ENCODE measurements around the gene CSTF1. TPM values are rescaled to one million over a fixed set of nuclear protein-coding genes. Genes with fewer than 3 reads are reported as not detected.

CSTF1 gene
- total and polyA plus RNA-seq, 2 of the 8 experiments (the other 6 are each of a cell fraction or from before 2014, with no cell fraction given): 59.4 to 83.5 TPM

GRCh38 chr20:56420940-56421688 is 28.7 kb downstream of the CSTF1 start (continued):
- TF ChIP-seq, protein P1, sequence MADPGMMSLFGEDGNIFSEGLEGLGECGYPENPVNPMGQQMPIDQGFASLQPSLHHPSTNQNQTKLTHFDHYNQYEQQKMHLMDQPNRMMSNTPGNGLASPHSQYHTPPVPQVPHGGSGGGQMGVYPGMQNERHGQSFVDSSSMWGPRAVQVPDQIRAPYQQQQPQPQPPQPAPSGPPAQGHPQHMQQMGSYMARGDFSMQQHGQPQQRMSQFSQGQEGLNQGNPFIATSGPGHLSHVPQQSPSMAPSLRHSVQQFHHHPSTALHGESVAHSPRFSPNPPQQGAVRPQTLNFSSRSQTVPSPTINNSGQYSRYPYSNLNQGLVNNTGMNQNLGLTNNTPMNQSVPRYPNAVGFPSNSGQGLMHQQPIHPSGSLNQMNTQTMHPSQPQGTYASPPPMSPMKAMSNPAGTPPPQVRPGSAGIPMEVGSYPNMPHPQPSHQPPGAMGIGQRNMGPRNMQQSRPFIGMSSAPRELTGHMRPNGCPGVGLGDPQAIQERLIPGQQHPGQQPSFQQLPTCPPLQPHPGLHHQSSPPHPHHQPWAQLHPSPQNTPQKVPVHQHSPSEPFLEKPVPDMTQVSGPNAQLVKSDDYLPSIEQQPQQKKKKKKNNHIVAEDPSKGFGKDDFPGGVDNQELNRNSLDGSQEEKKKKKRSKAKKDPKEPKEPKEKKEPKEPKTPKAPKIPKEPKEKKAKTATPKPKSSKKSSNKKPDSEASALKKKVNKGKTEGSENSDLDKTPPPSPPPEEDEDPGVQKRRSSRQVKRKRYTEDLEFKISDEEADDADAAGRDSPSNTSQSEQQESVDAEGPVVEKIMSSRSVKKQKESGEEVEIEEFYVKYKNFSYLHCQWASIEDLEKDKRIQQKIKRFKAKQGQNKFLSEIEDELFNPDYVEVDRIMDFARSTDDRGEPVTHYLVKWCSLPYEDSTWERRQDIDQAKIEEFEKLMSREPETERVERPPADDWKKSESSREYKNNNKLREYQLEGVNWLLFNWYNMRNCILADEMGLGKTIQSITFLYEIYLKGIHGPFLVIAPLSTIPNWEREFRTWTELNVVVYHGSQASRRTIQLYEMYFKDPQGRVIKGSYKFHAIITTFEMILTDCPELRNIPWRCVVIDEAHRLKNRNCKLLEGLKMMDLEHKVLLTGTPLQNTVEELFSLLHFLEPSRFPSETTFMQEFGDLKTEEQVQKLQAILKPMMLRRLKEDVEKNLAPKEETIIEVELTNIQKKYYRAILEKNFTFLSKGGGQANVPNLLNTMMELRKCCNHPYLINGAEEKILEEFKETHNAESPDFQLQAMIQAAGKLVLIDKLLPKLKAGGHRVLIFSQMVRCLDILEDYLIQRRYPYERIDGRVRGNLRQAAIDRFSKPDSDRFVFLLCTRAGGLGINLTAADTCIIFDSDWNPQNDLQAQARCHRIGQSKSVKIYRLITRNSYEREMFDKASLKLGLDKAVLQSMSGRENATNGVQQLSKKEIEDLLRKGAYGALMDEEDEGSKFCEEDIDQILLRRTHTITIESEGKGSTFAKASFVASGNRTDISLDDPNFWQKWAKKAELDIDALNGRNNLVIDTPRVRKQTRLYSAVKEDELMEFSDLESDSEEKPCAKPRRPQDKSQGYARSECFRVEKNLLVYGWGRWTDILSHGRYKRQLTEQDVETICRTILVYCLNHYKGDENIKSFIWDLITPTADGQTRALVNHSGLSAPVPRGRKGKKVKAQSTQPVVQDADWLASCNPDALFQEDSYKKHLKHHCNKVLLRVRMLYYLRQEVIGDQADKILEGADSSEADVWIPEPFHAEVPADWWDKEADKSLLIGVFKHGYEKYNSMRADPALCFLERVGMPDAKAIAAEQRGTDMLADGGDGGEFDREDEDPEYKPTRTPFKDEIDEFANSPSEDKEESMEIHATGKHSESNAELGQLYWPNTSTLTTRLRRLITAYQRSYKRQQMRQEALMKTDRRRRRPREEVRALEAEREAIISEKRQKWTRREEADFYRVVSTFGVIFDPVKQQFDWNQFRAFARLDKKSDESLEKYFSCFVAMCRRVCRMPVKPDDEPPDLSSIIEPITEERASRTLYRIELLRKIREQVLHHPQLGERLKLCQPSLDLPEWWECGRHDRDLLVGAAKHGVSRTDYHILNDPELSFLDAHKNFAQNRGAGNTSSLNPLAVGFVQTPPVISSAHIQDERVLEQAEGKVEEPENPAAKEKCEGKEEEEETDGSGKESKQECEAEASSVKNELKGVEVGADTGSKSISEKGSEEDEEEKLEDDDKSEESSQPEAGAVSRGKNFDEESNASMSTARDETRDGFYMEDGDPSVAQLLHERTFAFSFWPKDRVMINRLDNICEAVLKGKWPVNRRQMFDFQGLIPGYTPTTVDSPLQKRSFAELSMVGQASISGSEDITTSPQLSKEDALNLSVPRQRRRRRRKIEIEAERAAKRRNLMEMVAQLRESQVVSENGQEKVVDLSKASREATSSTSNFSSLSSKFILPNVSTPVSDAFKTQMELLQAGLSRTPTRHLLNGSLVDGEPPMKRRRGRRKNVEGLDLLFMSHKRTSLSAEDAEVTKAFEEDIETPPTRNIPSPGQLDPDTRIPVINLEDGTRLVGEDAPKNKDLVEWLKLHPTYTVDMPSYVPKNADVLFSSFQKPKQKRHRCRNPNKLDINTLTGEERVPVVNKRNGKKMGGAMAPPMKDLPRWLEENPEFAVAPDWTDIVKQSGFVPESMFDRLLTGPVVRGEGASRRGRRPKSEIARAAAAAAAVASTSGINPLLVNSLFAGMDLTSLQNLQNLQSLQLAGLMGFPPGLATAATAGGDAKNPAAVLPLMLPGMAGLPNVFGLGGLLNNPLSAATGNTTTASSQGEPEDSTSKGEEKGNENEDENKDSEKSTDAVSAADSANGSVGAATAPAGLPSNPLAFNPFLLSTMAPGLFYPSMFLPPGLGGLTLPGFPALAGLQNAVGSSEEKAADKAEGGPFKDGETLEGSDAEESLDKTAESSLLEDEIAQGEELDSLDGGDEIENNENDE (IDR thresholded peaks at IDR 0.05; ENCODE audit: insufficient replicate concordance, low read length): no peak
- TF ChIP-seq YY1 (IDR thresholded peaks at IDR 0.05; ENCODE audit: low read depth, low read length): no peak
- TF ChIP-seq POLR2AphosphoS5 (IDR thresholded peaks at IDR 0.05; ENCODE audit: low read depth, low read length): no peak
- no peak for TF ChIP-seq USF2 (IDR thresholded peaks at IDR 0.05; ENCODE audit: low read length)
- TF ChIP-seq EP300 (IDR thresholded peaks at IDR 0.05; ENCODE audit: borderline replicate concordance in 1 of 2, low read depth in 2 of 2, low read length in 2 of 2): no peak
- TF ChIP-seq JUND (IDR thresholded peaks at IDR 0.05; ENCODE audit: low read length): no peak
- no peak for TF ChIP-seq SAP30 (IDR thresholded peaks at IDR 0.05; ENCODE audit: insufficient read depth, insufficient replicate concordance, low read length)
- TF ChIP-seq CREB1 (IDR thresholded peaks at IDR 0.05): no peak
